Astrocyte of the hippocampus (primary cell): ENCODE data around the gene MGAT4A.
A peak's percentile ranks its signal among the peaks of the same experiment; 100 is the strongest.
"Not testable (repeated sequence)": the region's sequence is repeated elsewhere in the genome, so short reads cannot be mapped to it uniquely, and the experiment has no call there.

ENCODE experiments used
- DNase-seq: peaks from one replicate; pipeline ENCODE4 v3.0.0; 2011; ENCODE audit warnings: low read depth, low spot score

Gene MGAT4A

DNA sequence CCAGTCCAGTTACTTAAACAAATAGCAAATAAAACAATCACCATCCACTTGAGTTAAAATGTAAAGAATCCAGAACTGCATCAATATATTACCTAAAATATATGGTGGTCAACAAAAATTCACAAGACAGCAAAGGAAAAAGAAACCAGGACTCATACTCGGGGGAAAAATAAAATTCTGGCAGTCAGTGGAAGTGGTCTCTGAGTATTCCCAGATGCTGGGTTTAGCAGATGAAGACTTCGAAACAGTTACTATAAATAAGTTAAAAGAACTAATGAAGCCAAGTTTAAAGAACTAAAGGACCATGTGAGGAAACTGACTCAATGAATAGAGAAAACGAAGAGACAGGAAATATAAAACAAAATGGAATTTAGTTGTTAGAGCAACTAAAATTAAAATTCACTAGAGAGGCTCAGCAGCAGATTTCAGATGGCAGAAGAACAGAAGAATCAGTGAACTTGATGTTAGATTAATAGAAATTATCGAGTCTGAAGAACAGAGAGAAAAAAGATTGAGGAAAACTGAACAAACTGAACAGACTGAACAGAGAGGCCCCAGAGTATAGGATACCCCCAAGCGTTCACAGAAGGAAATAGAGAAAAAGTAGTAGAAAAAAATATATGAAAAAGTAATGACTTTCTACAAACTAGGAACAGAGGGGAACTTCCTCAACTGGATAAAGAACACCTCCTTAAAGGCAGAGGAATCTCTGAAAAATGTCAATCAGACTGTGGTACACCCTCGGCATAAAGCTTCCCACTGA is 27.9 kb downstream of the MGAT4A start:
- DNase-seq = no peak

DNA sequence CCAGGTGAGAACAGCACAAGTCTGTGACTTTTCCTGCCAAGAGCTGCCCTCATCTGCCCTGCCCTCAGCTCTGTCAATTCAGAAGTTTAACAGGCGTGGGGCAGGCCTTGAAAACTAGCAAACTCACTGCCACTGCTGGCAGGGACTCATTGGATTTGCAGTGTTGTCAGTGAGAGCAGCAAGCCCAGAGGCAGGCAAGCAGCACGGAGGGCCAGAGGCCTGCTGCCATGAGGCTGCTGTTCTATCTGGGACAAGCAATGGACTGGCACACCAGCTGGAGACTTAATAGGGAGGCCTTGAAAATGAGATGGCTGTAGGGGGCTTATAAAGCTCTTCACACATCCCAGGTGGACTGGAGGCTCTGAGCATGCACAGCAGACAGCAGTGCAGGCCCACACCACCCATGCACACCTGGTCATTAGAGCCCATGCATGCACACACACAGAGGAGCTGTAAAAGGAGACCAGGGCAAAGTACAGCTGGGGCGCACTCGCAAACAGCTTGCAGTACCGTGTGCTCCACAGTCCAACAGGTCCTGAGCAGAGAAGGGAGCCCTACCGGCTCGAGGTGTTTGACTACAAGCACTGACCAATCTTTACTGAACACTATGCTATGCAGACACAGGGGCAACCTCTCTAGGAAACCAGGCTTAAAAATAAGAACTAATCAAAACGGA is 28.7 kb downstream of the MGAT4A start:
- no peak for DNase-seq

DNA sequence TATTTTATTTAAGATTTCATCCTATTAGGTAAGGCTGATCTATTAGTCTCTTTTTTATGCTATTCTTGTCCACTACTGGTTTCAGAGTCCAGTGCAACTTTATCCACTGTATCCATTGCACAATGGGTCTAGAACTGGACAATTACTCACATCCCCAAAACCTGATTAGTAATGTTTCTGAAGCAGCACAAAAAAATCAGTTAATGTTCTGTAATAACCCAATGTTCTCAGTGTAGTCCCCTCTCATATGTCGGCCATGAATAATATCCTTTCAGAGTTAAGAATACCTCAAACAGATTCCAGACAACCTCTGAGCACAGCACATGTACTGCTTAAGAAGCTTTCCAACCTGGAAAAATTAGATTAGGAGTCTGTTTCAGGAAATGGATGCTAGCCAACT is 29.7 kb downstream of the MGAT4A start:
- no peak for DNase-seq

DNA sequence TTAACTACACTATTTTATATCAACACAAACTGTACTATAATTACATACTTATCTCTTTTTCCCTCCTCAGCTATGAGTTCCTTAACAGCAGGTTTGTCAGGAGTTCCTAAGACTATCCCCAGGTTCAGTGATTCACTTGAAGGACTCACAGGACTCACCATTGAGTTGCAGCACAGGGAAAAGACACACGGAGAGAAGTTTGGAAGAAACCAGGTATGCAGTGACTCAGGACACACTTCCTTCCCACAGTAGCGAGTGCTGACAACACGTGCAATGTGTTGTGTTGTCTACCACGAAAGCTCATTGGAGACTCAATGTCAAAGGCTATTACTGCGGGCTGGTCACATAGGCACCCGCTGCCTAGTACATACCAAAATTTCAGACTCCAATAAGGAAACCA is 32.0 kb downstream of the MGAT4A start:
- DNase-seq = no peak

DNA sequence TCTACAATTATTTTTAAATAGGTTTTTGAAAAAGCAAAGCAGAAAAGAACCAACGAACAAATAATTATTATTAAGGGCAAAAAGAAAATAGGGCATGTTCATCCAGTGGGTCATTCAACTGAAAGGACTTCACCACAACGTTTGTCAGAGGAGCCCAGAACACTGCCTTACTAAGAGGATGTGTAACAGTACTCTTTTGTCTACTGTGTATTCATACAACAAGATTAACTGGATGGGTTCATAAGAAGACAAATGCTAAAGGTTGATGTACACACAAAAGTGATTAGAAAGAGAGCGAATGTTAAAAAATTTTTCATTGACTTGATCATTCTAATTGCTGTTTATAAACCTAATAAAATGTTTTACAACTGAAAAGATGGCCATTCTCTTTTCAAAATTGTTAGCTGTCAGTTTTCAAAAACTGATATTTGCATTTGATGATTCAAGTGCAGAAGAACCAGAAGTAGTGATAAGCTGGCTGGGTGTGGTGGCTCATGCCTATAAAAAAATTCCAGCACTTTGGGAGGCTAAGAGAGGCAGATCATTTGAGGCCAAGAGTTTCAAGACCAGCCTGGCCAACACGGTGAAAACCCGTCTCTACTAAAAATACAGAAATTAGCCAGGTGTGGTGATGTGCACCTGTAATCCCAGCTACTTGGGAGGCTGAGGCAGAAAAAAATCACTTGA is 33.1 kb downstream of the MGAT4A start:
- no peak for DNase-seq

DNA sequence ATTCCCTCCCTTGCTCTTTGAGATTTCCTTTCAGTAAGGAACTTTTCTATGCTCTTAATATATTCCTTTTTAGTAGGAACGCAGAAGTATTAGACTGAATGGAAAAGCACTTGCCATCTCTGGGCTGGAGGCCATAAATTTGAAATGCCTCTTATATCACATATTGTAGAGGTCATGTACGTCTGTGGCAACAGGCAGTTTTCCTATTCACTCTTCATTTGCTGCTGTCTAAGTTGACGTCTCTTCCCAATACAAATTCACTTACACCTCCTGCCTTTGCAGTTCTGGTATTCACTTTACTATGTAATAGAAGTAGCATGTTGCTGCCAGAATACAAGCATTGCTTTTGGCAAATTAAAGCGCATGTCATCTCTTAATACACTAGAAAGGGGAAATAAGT is 34.7 kb downstream of the MGAT4A start:
- DNase-seq = no peak

DNA sequence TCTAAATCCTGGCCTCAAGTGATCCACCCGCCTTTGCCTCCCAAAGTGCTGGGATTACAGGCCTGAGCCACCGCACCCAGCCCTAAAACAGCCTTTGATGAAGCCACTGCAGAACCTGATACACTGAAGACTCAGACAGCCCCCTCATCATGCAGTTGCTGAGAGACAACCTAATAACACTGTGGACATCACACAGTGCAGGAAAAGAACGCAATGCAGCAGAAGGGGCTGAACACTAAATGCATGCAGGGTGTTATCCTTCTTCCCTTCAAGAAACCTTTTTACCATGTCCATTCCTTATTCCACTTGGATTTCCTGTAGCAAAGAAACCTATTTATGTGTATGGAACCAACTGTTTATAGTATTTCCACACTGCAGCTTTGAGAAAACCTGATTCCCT is 35.7 kb downstream of the MGAT4A start:
- DNase-seq = no peak

DNA sequence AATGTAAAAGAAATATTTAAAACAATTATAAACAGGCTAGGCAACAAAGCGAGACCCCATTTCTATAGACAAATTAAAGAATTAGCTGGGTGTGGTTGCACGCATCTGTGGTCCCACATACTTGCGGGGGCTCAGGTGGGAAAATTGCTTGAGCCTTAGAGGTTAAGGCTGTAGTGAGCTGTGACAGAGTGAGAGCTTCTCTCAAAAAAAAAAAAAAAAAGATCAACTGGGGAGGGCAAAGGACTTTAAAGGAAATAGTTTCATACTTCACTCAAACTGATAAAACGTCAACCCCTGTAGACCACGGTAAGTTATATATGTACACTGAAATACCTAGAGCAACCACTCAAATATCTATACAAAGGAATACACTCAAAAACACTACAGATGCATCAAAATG is 37.5 kb downstream of the MGAT4A start:
- no peak for DNase-seq

DNA sequence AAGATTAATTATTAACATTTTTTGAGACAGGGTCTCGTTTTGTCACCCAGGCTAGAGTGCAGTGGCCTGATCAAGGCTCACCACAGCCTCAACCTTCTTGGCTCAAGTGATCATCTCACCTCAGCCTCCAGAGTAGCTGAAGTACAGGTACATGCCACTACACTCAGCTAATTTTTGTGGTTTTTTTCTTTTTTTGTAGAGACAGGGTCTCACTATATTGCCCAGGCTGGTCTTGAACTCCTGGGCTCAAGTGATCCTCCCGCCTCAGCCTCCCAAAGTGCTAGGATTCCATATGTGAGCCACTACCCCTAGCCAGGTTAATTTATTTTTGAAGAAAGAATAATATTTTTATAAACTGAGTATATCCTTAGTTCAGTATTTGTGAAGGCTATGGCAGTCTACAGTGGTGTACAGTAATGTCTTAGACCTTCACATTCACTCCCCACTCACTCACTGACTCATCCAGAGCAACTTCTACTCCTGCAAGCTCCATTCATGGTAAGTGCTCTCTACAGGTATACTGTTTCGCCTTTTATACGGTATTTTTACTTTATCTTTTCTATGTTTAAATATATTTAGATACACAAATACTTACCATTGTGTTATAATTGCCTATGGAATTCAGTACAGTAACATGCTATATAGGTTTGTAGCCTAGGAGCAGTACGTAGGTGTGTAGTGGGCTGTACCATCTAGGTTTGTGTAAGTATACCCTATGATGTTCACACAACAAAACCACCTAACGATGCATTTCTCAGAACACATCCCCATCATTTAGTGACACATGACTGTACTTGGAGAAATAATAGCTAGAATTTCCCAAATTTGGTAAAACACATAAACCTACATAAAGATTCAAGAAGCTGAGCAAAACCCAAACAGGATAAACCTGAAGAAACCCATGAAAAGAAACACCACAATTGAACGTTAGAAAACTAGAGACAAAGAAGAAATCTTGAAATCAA is 38.6 kb downstream of the MGAT4A start:
- DNase-seq = no peak

DNA sequence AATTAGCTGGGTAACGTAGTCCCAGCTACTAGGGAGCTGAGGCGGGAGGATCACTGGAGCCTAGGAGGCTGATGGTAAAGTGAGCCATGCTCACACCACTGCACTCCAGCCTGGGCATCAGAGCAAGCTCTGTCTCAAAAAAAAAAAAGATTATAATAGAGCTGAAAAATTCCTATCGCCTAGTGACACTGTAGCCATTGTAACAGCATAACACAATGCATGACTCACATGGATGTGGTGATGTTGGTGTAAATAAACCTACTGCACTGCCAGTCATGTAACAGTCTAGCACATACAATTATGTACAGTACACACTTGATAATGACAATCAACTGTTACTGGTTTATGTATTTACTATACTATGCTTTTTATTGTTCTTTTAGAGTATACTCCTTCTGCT is 39.6 kb downstream of the MGAT4A start:
- DNase-seq = peak; percentile 24

DNA sequence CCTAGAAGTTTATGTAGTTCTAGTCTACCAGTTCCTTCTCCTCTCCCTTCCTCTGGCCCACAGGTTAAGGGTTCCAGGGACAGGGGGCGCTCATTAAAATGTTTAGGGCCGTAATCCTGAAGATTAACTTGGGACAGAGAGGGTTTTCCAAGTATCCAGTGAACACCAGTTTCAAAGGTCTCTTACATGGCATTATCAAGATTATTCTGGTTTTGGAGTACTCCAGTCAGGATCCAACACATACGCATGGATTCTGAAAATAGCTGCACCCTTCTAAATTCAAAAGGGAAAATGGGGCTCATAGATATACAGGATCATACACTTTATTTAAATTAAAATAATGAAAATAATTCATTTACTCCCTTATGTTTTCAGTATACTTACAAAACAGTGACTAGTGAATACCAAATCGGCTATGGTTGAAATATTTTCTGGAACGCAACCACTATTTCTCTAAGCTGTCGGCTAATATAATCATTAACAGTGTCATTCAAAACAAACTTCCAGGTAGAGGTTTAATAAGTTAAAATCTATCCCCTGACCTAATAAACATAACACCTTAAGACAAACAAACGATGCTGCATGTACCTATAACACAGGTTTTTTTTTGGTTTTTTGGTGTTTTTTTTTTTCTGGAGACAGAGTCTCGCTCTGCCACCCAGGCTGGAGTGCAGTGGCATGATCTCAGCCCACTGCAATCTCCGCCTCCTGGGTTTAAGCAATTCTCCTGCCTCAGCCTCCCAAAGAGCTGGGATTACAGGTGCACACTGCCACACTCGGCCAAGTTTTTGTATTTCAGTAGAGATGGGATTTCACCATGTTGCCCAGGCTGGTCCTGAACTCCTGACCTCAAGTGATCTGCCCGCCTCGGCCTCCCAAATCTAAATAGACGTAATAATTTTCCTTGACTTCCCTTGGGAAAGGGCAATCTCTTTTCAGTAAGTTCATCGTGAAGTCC is 44.7 kb downstream of the MGAT4A start:
- no peak for DNase-seq

DNA sequence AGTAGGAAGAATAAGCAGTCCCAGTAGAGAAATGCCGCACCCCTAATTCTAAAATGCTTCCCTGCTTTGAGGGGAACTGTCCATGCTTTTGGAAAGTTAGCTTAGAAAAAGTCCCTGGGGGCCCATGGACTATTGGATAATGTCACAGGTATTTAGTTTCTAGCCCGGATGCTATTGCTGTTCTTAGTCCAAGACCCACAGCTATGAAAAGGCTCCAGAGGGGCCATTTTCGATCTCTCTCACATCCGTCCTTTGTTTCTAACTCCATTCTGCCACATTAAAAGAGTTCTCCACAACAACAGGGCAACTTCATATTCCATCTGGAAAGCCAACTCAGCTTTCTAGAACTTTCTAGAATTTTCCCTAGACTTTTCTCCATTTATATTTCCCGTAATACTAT is 47.2 kb downstream of the MGAT4A start:
- no peak for DNase-seq

DNA sequence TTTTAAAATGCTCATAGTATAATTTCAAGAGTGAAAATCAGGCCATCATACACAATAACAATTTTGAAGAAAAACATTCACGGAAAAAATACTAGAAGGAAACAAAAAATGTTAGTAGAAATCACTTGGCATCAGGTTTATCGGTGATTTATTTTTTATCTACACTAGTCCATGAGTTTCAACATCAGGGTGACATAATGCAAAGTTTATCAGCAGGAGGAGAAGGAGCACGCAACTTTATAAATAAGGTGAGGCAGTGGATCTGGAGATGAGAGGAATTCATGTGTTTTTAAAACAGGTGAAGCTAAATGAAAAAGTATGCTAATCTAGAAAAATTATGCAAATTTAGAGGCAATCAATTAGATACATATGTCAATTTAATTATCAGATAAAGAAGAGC is 54.2 kb downstream of the MGAT4A start:
- DNase-seq = no peak

DNA sequence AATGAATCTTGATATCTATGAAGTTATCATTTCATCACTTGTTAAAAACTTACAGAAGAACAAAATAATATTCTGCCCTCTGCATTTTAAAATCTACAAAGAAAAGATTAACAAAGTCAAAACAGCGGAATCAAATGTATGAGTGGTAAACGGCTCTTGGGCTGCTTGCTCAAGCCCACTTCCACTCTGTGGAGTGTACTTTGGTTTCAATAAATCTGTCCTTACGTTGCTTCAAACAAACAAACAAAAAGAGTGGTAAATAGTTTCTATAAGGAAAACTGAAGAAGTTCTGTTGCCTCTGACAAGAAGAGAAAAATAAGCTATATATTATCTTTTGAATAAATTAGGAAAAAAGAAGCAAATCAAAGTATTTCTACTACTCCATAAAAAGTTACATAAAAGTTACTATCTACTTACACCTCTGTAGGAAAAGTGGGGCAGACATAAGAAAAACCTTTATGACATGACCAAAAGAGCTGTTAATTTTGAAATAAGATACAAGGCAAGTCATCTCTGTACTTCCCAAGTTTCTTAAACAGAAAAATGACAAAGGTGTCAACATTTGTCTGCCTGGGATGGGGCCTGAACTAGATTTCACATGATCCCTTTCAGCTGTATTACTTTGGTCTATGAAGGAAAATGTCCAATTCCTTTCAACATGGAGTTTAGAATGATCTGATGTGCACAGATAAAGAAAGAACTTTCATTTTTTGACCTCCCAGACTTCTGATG is 56.5 kb downstream of the MGAT4A start:
- DNase-seq = no peak

DNA sequence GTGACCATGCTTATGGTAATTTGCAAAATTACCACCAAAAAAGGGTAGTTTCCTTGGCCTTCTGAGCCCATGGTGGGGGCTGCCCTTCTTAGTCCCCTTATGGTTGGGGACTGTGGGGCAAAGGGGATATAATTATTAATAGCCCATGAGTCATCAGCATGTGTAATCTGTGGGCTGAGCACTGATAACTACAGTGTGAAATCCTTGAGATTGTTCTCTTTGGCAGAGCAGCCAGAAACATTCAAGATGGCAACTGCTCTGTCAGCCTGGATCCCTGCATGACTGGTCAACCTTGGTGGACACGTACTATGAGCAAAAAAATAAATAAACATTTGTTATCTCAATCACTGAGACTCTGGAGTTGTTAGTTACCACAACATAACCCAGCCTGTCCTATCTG is 61.3 kb downstream of the MGAT4A start:
- DNase-seq = peak; percentile 36

DNA sequence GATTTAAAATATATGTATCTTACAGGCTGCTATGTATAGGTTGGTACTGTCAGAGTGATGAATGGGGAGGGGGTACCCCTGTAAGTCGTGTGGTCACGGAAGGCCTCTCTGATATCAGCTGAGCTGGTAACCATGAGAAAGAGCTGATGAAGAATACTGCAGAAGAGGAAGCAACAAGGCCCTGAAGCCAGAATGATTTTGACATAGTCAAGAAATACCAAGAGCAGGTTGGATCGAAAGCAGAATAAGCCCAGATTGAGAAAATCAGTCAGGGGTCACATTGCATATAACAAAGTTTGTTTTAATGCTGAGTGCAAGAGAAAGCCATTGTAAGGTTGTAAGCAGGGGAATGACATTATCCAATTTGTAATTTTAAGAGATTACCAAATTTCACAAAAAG is 65.3 kb downstream of the MGAT4A start:
- DNase-seq = no peak

DNA sequence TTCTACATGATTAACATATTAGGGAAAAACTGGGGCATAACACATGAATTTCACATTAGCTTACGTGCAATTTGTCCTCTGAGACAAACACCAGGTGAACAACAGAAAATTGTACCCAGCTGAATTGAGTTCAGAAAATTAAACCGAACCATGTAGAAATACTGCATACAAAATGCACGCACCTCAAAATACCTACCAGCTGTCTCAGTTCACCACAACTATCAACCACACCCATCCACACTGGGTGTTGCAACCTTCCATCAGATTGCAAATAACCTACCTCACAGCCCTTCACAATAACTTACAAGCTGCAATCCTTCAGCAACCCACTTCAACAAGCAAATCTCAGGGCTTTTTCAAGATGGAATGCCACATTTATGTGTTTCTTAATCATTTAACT is 66.6 kb downstream of the MGAT4A start:
- no peak for DNase-seq

DNA sequence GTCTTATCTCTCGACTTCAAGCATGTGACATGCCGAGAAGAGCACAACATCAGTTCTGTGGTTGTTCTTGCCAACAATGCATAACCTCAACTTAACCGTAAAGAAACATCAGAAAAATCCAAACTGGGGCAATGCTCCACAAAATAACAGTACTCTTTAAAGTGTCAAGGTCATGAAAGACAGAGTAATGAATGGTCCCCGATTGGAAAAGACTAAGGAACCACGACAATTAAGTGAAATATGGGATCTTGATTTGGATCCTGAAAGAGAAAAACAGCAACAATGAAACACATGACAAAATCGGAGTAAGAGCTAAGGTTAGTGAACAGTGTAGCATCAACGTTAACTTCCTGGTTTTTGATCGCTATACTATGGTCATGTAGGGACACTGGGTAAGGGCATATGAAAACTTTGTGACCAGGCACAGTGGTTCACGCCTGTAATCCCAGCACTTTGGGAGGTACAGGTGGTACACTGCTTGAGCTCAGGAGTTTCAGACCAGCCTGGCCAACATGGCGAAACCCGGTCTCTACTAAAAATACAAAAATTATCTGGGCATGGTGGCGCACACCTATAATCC is 67.3 kb downstream of the MGAT4A start:
- no peak for DNase-seq

DNA sequence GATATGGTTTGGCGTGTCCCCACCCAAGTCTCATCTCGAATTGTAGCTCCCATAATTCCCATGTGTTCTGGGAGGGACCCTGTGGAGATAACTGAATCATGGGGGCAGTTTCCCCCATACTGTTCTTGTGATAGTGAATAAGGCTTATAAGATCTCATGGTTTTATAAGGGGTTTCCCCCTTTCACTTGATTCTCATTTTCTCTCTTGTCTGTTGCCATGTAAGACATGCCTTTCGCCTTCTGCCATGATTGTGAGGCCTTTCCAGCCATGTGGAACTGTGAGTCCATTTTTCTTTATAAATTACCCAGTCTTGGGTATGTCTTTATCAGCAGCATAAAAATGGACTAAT is 71.5 kb downstream of the MGAT4A start:
- DNase-seq = not testable (repeated sequence)
